ENCODE data around the gene BAK1.
A peak's percentile ranks its signal among the peaks of the same experiment; 100 is the strongest.

The BAK1 gene

GRCh38 chr6:33624856-33625255, 44.8 kb upstream of the BAK1 start:
- TF ChIP-seq TAF1 (IDR thresholded peaks at IDR 0.05; ENCODE audit: low read depth) = no peak

GRCh38 chr6:33623895-33624381, 43.9 kb upstream of the BAK1 start:
- no peak for TF ChIP-seq EP300 (IDR thresholded peaks at IDR 0.05; ENCODE audit: borderline replicate concordance)
- TF ChIP-seq CREB1 (IDR thresholded peaks at IDR 0.05; ENCODE audit: low read depth) = no peak
- no peak for TF ChIP-seq EGR1 (IDR thresholded peaks at IDR 0.05)
- no peak for TF ChIP-seq REST (IDR thresholded peaks at IDR 0.05; ENCODE audit: low read depth)
- no peak for TF ChIP-seq ZBTB7A (IDR thresholded peaks at IDR 0.05; ENCODE audit: low read depth)
- TF ChIP-seq TAF1 (IDR thresholded peaks at IDR 0.05; ENCODE audit: low read depth) = no peak
- no peak for TF ChIP-seq RAD21 (IDR thresholded peaks at IDR 0.05; ENCODE audit: low read depth)
- no peak for TF ChIP-seq YY1 (IDR thresholded peaks at IDR 0.05; ENCODE audit: low read depth)
- no peak for TF ChIP-seq MAX (IDR thresholded peaks at IDR 0.05)
- no peak for TF ChIP-seq CEBPB (IDR thresholded peaks at IDR 0.05)
- no peak for TF ChIP-seq NFIC (IDR thresholded peaks at IDR 0.05)
- no peak for TF ChIP-seq TEAD4 (IDR thresholded peaks at IDR 0.05)
- TF ChIP-seq FOXM1 (IDR thresholded peaks at IDR 0.05; ENCODE audit: borderline replicate concordance, low read depth) = no peak
- TF ChIP-seq TCF12 (IDR thresholded peaks at IDR 0.05; ENCODE audit: low read depth) = no peak
- no peak for TF ChIP-seq USF1 (IDR thresholded peaks at IDR 0.05)

GRCh38 chr6:33622456-33623431, 42.7 kb upstream of the BAK1 start:
- TF ChIP-seq RAD21 (IDR thresholded peaks at IDR 0.05; ENCODE audit: low read depth) = no peak

GRCh38 chr6:33621711-33622388, 41.8 kb upstream of the BAK1 start:
- no peak for TF ChIP-seq FOXM1 (IDR thresholded peaks at IDR 0.05; ENCODE audit: borderline replicate concordance, low read depth)
- peak; percentile 54 for TF ChIP-seq TCF12 (IDR thresholded peaks at IDR 0.05; ENCODE audit: low read depth)
- no peak for TF ChIP-seq CREB1 (IDR thresholded peaks at IDR 0.05; ENCODE audit: low read depth)
- 0 out of 2 replicates have a peak, but pooled peaks have one; percentile 25 for TF ChIP-seq MAX (IDR thresholded peaks at IDR 0.05)
- no peak for TF ChIP-seq REST (IDR thresholded peaks at IDR 0.05; ENCODE audit: low read depth)
- TF ChIP-seq EGR1 (IDR thresholded peaks at IDR 0.05) = peak; percentile 87
- peak; percentile 49; the same call in 1 of the 2 replicates for TF ChIP-seq ZBTB7A (IDR thresholded peaks at IDR 0.05; ENCODE audit: low read depth)
- TF ChIP-seq EP300 (IDR thresholded peaks at IDR 0.05; ENCODE audit: borderline replicate concordance) = no peak

GRCh38 chr6:33620856-33621710, 41.0 kb upstream of the BAK1 start, which contains the start of gene ITPR3:
ITPR3 (plus strand) TSS chr6:33621322; CDS start chr6:33621603, 281 bp downstream.
- no peak for TF ChIP-seq CEBPB (IDR thresholded peaks at IDR 0.05)
- TF ChIP-seq MAX (IDR thresholded peaks at IDR 0.05) = peak; percentile 86
- no peak for TF ChIP-seq EP300 (IDR thresholded peaks at IDR 0.05; ENCODE audit: borderline replicate concordance)
- TF ChIP-seq REST (IDR thresholded peaks at IDR 0.05; ENCODE audit: low read depth) = no peak
- TF ChIP-seq CREB1 (IDR thresholded peaks at IDR 0.05; ENCODE audit: low read depth) = no peak
- no peak for TF ChIP-seq TEAD4 (IDR thresholded peaks at IDR 0.05)
- TF ChIP-seq ZBTB7A (IDR thresholded peaks at IDR 0.05; ENCODE audit: low read depth) = peak; percentile 78
- no peak for TF ChIP-seq EGR1 (IDR thresholded peaks at IDR 0.05)
- no peak; the same call in 1 of the 2 replicates for TF ChIP-seq USF1 (IDR thresholded peaks at IDR 0.05)
- TF ChIP-seq YY1 (IDR thresholded peaks at IDR 0.05; ENCODE audit: low read depth) = peak; percentile 15; the same call in 1 of the 2 replicates
- TF ChIP-seq RAD21 (IDR thresholded peaks at IDR 0.05; ENCODE audit: low read depth) = no peak
- TF ChIP-seq TAF1 (IDR thresholded peaks at IDR 0.05; ENCODE audit: low read depth) = peak; percentile 39
- peak; percentile 52; the same call in 1 of the 2 replicates for TF ChIP-seq NFIC (IDR thresholded peaks at IDR 0.05)
- no peak for TF ChIP-seq FOXM1 (IDR thresholded peaks at IDR 0.05; ENCODE audit: borderline replicate concordance, low read depth)
- TF ChIP-seq TCF12 (IDR thresholded peaks at IDR 0.05; ENCODE audit: low read depth) = no peak

Data from Ishikawa (cell line).